Measurements from ENCODE around the gene VCAM1. TPM values are rescaled to one million over a fixed set of nuclear protein-coding genes. Genes with fewer than 3 reads are reported as not detected.

VCAM1 gene
- total RNA-seq, 2 experiments from 2014 or later = not detected

DNA sequence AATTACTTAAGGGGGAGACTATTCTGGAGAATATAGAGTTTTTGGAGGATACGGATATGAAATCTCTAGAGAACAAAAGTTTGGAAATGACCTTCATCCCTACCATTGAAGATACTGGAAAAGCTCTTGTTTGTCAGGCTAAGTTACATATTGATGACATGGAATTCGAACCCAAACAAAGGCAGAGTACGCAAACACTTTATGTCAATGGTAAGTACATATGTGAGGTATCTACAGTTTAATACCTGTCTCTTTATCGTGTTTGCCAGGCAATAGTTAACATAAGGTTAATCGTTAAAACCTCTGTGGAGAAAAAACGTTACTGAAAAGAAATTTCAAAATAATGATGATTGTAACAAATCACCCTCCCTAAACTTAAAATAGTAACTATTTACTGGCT is 11.8 kb downstream of the VCAM1 start:
- TF ChIP-seq, protein P1, sequence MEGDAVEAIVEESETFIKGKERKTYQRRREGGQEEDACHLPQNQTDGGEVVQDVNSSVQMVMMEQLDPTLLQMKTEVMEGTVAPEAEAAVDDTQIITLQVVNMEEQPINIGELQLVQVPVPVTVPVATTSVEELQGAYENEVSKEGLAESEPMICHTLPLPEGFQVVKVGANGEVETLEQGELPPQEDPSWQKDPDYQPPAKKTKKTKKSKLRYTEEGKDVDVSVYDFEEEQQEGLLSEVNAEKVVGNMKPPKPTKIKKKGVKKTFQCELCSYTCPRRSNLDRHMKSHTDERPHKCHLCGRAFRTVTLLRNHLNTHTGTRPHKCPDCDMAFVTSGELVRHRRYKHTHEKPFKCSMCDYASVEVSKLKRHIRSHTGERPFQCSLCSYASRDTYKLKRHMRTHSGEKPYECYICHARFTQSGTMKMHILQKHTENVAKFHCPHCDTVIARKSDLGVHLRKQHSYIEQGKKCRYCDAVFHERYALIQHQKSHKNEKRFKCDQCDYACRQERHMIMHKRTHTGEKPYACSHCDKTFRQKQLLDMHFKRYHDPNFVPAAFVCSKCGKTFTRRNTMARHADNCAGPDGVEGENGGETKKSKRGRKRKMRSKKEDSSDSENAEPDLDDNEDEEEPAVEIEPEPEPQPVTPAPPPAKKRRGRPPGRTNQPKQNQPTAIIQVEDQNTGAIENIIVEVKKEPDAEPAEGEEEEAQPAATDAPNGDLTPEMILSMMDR (conservative IDR thresholded peaks at IDR 0.05; ENCODE audit: low read length) = no peak
- TF ChIP-seq EZH2phosphoT487 (IDR thresholded peaks at IDR 0.05; ENCODE audit: borderline replicate concordance, low read depth, low read length) = no peak
- CTCF ChIA-PET (ENCODE audit: unreplicated experiment) = no interaction called here

DNA sequence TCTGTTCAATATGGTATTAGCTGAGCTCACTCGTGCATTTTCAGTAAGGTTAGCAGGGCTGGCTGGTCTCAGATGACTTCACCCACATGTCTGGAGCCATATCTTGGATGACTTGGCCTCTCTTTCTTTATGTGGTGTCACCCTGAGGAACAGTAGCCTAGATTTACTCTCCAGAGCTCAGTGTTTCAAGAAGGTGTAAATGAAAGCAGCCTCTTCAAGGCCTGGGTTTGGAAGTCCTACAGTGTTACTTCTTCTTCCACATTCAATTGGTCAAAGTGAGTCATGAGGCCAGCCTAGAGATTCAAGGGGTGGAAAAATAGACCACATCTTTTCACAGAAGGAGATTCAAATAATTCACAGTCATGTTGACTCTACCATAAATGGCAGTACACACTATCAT is 12.2 kb downstream of the VCAM1 start:
- Histone ChIP-seq H3K36me3 (ENCODE audit: insufficient read depth, low read length) (no peaks in the 10 kb centered on the region), H3K27ac (ENCODE audit: low read depth, low read length, poor library complexity, severe bottlenecking) (no peak overlapping the region), H3K9me2 (ENCODE audit: insufficient read depth, low read length) (no peaks in the 10 kb centered on the region), H3K4me2 (ENCODE audit: low read length) (no peak overlapping the region), H3K9me3 (ENCODE audit: low read length) (no peaks in the 10 kb centered on the region), H4K20me1 (ENCODE audit: insufficient read depth, low read length) (no peaks in the 10 kb centered on the region), H3K79me2 (ENCODE audit: insufficient read depth, low read depth, low read length) (no peaks in the 10 kb centered on the region), H2AFZ (ENCODE audit: low read length) (no peak overlapping the region), H3K4me1 (ENCODE audit: insufficient read depth, low read length, poor library complexity, severe bottlenecking) (no peaks in the 10 kb centered on the region), H3K4me3 (ENCODE audit: low read depth, low read length, poor library complexity, severe bottlenecking) (no peak overlapping the region)
- no peak for TF ChIP-seq EZH2phosphoT487 (IDR thresholded peaks at IDR 0.05; ENCODE audit: borderline replicate concordance, low read depth, low read length)
- TF ChIP-seq, protein P1 (conservative IDR thresholded peaks at IDR 0.05; ENCODE audit: low read length) = no peak
- BruUV-seq (replicated peaks) = no TSS peak
- POLR2A ChIA-PET = interaction anchor here (0.6 kb wide), 1 partner anchor 966 kb away, joined by 3 read pairs; no protein-coding TSS in a partner anchor
- intact Hi-C loops (cut with micrococcal nuclease; ENCODE audit: unreplicated experiment) = no loop called here
- no peak for DNase-seq (ENCODE audit: low spot score)
- CTCF ChIA-PET (ENCODE audit: unreplicated experiment) = no interaction called here

More for the DNA sequence above, 11.8 kb downstream of the VCAM1 start:
- Histone ChIP-seq H3K9me2 (ENCODE audit: insufficient read depth, low read length) (no peaks in the 10 kb centered on the region), H3K27ac (ENCODE audit: low read depth, low read length, poor library complexity, severe bottlenecking) (no peak overlapping the region), H2AFZ (ENCODE audit: low read length) (no peak overlapping the region), H4K20me1 (ENCODE audit: insufficient read depth, low read length) (no peaks in the 10 kb centered on the region), H3K4me1 (ENCODE audit: insufficient read depth, low read length, poor library complexity, severe bottlenecking) (no peaks in the 10 kb centered on the region), H3K36me3 (ENCODE audit: insufficient read depth, low read length) (no peaks in the 10 kb centered on the region), H3K4me2 (ENCODE audit: low read length) (no peak overlapping the region), H3K9me3 (ENCODE audit: low read length) (no peaks in the 10 kb centered on the region), H3K4me3 (ENCODE audit: low read depth, low read length, poor library complexity, severe bottlenecking) (no peak overlapping the region), H3K79me2 (ENCODE audit: insufficient read depth, low read depth, low read length) (no peaks in the 10 kb centered on the region)
- no TSS peak for BruUV-seq (replicated peaks)
- POLR2A ChIA-PET = no interaction called here
- intact Hi-C loops (cut with micrococcal nuclease; ENCODE audit: unreplicated experiment) = no loop called here
- DNase-seq (ENCODE audit: low spot score) = no peak

DNA sequence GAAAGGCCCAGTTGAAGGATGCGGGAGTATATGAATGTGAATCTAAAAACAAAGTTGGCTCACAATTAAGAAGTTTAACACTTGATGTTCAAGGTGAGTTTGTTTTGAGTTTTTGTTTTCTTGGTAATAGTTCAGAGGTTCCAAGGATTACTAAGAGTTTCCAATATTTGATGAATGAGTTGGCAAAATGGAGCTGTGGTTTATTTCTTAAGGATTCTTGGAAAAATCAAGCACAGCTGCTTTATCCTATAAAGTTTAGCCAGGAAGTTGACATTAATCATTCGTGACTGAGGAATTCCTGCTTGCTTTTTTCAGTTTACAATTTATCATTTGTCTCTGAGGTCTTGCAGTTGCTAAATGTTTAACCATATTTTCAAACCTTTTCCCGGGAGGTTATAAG is 15.1 kb downstream of the VCAM1 start:
- CTCF ChIA-PET (ENCODE audit: unreplicated experiment) = no interaction called here
- TF ChIP-seq, protein P1 (conservative IDR thresholded peaks at IDR 0.05; ENCODE audit: low read length) = no peak
- no peak for TF ChIP-seq EZH2phosphoT487 (IDR thresholded peaks at IDR 0.05; ENCODE audit: borderline replicate concordance, low read depth, low read length)
- Histone ChIP-seq H3K4me3 (ENCODE audit: low read depth, low read length, poor library complexity, severe bottlenecking) (no peak overlapping the region), H3K9me2 (ENCODE audit: insufficient read depth, low read length) (no peaks in the 10 kb centered on the region), H2AFZ (ENCODE audit: low read length) (no peak overlapping the region), H3K27ac (ENCODE audit: low read depth, low read length, poor library complexity, severe bottlenecking) (no peak overlapping the region), H3K4me1 (ENCODE audit: insufficient read depth, low read length, poor library complexity, severe bottlenecking) (no peaks in the 10 kb centered on the region), H3K4me2 (ENCODE audit: low read length) (no peak overlapping the region), H3K79me2 (ENCODE audit: insufficient read depth, low read depth, low read length) (no peaks in the 10 kb centered on the region), H3K36me3 (ENCODE audit: insufficient read depth, low read length) (no peaks in the 10 kb centered on the region), H4K20me1 (ENCODE audit: insufficient read depth, low read length) (no peaks in the 10 kb centered on the region), H3K9me3 (ENCODE audit: low read length) (no peaks in the 10 kb centered on the region)
- no peak for DNase-seq (ENCODE audit: low spot score)
- no TSS peak for BruUV-seq (replicated peaks)
- intact Hi-C loops (cut with micrococcal nuclease; ENCODE audit: unreplicated experiment) = no loop called here
- POLR2A ChIA-PET = interaction anchor here (1.4 kb wide), 1 partner anchor 13 kb away, joined by 3 read pairs; no protein-coding TSS in a partner anchor

Measured in OCI-LY7 (cell line).